HG02678 (cell line): ENCODE data around the gene ZIC4.

Experiments
- ATAC-seq: cut with Tn5 transposase; IDR thresholded peaks from one replicate; pipeline ENCODE4 v1.9.1; 2021; ENCODE audit warnings: mild to moderate bottlenecking, moderate library complexity; ENCODE audit not compliant: unreplicated experiment

Gene ZIC4

DNA sequence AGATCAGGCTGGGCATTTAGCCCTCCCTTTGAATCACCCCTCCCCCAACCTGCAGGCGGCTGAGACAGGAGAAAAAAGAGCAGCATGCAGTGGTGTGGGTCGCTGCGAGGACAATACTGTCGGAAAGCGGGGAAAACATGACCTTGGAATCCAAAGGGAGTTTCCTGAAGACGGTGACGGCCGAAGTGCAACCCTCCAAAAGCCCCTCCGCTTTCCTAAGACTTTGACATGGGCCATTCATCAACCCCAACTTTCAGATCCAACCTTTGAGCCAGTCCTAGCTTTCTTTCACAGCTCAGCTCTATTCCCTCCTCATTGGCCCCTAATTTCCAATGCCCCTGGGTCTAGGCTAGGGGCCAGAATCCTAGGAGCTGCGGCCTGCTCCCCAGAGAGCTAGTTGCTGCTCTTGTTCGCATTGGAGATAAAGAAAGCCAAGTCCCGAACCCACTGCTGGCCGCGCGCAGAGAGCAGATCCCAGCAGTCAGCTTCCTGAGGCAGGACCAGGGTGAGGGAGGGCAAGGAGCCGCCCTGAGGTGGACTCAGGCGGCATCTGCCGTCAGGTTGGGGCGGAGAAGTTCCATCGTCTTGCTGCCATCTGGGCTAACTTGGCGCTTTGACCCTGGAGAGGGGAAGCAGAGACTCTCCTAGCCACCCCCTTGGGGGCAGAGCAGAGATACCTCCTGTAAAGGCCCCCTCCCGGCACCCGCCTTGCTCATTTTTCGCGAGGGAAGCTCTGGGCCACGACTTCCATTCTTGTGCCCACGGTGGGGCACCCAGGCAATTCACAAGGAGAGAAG, 914 bp downstream of the ZIC4 start:
- ATAC-seq: no peak

DNA sequence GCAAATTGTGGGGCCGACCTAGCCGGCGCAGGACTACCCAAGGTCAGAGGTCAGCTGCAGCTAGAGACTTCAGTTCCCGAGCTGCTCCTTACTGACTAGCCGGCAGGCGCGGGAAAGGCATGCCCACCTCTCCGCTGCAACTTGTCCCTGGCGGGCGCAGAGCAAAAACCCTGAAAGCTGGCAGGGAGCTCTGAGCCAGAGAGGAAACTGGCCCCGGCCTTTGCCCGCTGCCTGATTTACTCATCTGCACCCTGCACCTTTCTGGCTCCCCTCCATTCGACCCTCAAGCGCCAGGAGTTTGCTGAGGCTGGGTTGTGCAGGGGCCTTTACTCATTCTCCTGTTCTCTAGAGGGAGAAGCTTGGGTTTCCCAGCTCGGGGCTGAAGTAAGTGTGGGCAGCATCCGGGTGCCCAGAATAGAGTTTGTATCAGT, 1.5 kb downstream of the ZIC4 start:
- ATAC-seq: no peak

DNA sequence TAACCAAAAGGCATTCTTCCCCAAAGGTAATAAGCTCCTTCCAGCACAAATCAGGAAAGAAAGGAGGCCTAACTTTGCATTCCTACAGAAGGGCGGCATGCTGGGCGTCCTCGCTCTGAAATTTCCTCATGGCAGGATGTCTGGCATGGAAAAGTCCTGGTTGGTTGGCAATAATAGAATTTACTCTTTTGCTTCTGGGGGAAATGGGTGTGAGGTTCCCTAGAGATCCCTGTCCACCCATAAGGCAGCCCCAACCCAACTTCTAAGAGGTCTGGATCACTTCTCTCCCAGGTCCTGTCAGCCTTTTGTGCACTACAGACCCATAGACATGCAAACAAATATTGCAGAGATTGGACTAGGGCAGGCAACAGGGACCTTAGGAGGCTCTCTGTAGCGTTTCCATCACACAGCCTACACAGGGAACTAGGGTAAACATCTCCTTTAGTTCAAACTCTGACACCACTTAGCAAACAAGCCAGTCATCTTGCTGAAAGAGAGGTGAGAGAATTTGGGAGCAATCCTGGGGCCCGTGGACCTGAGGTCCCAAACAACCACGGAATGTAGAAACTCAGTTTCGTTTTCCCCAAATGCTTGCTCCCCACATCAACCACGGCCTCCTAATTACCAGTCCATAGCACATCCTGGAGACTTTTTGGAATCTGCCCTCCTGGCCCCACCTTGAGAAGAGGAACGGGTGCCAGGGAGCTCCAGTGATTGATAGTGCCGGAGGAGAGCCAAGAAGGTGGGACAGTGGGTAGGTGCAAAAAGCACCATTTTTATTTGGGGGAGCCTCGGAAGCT, 2.1 kb downstream of the ZIC4 start:
- no peak for ATAC-seq

GRCh38 chr3:147403511-147403910, 2.8 kb downstream of the ZIC4 start:
- ATAC-seq: no peak

DNA sequence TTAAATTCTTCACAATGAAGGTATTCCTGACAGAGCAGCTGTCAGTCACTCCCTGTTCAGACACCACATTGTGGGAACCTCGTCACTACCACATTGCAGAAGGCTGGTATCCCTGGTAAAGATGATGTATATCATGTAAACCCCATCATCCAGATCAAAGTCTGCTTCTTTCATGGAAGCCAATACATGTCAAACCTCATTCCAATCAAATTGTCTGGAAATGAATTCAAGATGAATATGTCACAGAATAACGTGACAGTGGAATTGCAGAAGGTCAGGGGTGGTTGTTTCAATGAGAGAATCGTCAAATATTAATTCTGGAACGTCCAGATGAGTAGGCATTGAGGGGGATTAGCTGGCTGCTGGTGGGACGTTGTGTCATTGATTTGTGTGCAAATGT, 4.2 kb downstream of the ZIC4 start:
- ATAC-seq: no peak

- no peak for ATAC-seq
Observed at GRCh38 chr3:147401421-147401820, 4.9 kb downstream of the ZIC4 start.

DNA sequence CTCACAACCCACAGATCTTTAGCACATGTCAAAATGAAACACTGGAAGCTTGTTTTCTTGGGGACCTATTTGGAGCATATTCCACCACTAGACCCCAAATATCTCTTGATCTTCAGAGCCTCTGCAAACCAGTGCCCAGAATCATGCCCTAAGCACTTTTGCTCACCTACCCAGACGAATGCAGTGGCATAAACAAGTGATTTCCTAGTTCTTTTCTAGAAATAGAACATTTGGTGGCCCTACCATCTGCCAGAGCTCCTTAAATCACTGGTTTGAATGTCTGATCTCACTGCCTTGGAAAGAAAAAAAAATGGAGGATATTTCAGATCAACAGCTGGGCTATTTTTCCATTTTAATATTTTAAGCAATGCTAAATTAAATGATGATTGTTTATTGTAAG, 5.3 kb downstream of the ZIC4 start:
- no peak for ATAC-seq

DNA sequence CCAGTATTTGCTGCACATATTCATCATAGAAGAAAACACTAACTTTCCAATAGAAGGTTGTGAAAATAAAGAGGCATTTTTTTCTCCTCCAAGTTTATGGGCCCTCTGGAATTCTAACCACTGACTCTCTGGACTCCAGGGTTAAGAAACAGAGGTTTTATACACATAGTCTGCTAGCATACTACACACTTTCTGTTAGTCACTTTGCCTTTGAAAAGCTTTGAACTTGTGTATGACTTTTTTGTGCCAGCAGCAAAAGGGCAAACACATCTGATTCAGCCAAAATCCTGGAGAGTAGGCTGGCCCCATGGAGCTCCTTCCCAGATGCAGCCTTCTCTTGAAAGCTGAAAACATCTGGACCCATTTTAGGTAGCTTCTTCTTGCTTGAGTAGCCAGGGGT, 6.2 kb downstream of the ZIC4 start:
- no peak for ATAC-seq

GRCh38 chr3:147398813-147399534, 7.4 kb downstream of the ZIC4 start:
- ATAC-seq: no peak

GRCh38 chr3:147397875-147398812, 8.2 kb downstream of the ZIC4 start:
- no peak for ATAC-seq

GRCh38 chr3:147397155-147397874, 9.0 kb downstream of the ZIC4 start:
- ATAC-seq: no peak

- ATAC-seq: no peak
Observed at GRCh38 chr3:147396712-147397046, 9.7 kb downstream of the ZIC4 start.

- no peak for ATAC-seq
Observed at GRCh38 chr3:147395899-147396711, 10.2 kb downstream of the ZIC4 start.

- no peak for ATAC-seq
Observed at GRCh38 chr3:147394884-147395225, 11.5 kb downstream of the ZIC4 start.

DNA sequence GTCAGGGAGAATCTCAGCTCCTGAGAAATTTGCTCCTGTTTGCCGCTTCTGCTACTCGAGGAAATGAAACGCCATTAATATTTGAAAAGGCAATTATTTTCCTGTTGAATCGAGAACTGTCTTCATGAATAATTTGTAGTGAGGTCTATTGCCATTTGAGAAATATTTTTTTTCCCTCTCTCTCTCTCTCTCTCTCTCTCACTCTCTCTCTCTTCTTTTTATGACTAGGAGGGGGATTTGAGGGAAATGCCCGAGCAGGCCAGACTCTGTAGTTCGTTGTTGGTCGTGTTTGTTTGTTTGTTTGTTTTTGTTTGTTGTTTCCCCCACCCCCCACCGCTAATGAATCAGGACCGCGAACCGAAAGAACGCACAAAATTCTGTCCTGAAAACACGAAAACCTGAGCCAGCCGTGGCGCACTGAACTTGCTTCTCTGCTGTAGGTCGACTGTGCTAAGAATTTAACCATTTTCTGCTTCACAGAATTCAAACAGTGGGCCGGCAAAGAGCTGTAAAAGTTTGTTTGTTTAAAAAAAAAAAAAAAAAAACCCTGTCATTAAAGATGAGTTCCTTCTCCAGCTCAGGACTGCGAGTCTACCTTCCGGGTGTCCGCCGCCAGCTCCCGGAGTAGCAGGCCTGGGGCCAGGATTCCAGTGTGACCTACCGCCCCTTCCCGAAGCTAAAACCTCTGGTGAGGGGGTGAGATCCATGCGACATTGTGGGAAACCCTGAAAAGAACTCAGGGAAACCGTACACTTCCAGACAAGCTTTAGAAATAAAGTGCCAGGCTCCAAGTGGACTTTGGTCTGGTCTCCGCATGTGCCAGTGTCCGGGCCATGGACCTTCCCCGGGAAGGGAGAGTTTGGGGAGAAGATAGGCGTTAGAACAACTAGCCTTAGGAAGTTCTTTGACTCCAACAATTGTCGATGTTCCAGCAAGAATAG, 12.1 kb downstream of the ZIC4 start:
- ATAC-seq: no peak

DNA sequence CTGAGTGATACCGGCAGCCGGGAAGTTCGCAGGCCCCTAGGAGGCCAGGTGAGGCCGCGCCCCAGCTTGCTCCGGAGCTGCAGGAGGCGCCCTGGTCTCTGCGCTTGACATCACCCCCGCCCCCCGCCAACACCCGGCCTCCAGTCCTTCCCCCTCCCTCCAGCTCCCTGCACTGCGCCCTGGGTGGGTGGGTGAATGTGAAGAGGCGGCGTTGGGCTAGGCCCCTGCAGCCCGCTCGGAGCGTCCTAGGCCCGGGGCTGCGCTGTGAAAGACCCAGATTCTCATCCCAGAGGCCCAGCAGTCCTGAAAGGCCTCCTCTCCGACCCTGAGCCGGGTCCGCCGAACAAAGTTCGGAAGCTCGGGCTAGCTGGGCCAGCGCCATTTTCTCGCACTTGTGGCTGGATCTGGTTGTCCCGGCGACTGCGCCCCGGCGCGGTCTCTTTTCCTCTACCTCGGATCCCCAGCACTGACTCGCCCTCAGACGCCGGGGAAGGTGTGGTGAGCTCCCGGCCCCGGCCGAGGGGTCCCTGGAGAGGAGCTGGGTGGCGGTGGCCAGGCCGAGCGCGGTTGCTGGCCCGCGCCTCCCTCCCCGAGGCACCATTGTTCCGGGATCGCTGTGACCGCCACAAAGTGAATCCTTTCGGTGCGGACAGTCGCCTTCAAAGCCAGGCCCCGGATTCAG, 12.9 kb downstream of the ZIC4 start:
- no peak for ATAC-seq

- no peak for ATAC-seq
Observed at GRCh38 chr3:147392625-147392946, 13.8 kb downstream of the ZIC4 start.
